Stomach (tissue), 4 donors: ENCODE data around the gene ZFP62.

Experiments
- CTCF ChIP-seq, 7 experiments: fragments of 450-650 bp in 4 of 7; fragments of 200-600 bp in 3 of 7; sonication (generic) in 3 of 7; IDR thresholded peaks; one replicate each; pipeline ENCODE4 v1.5.1; 2016 to 2019; ENCODE audit warnings: antibody characterized with exemption in 7 of 7, control low read depth in 2 of 7, mild to moderate bottlenecking in 1 of 7
- EP300 ChIP-seq: sonication (generic); formaldehyde crosslinking; IDR thresholded peaks from one replicate; pipeline ENCODE4 v1.6.1; 2017; ENCODE audit warnings: antibody characterized with exemption
- POLR2A ChIP-seq, 4 donors: fragments of 450-650 bp; IDR thresholded peaks; one replicate each; pipeline ENCODE4 v1.6.1; 2016; ENCODE audit warnings: antibody characterized with exemption in 4 of 4, control low read depth in 2 of 4, mild to moderate bottlenecking in 1 of 4, moderate library complexity in 1 of 4
- POLR2AphosphoS5 ChIP-seq, 3 donors: sonication (generic); formaldehyde crosslinking; IDR thresholded peaks; one replicate each; pipeline ENCODE4 v1.6.1; 2016; ENCODE audit warnings: antibody characterized with exemption in 3 of 3

- no peak for TF ChIP-seq CTCF (IDR thresholded peaks at IDR 0.05)
- TF ChIP-seq EP300: no peak
- no peak for TF ChIP-seq POLR2A (IDR thresholded peaks at IDR 0.05)
- no peak for TF ChIP-seq POLR2AphosphoS5 (IDR thresholded peaks at IDR 0.05)
These were observed 28.4 kb downstream of the ZFP62 start for GRCh38 chr5:180832638-180833068.
